Measurements from ENCODE around the gene NLK. TPM values are rescaled to one million over a fixed set of nuclear protein-coding genes. Genes with fewer than 3 reads are reported as not detected.

The NLK gene
- total RNA-seq, 6 donors from 2014 or later, result 16.1 to 34.5 (median 19.9) TPM

GRCh38 chr17:28139822-28140221, 97.3 kb downstream of the NLK start:
- no peak overlapping the region for H3K27ac ChIP-seq
- H3K4me1 ChIP-seq, result no peaks in the 10 kb centered on the region
- no peak for ATAC-seq (ENCODE audit: low FRiP score in 2 of 2)
- TF ChIP-seq, protein P1, sequence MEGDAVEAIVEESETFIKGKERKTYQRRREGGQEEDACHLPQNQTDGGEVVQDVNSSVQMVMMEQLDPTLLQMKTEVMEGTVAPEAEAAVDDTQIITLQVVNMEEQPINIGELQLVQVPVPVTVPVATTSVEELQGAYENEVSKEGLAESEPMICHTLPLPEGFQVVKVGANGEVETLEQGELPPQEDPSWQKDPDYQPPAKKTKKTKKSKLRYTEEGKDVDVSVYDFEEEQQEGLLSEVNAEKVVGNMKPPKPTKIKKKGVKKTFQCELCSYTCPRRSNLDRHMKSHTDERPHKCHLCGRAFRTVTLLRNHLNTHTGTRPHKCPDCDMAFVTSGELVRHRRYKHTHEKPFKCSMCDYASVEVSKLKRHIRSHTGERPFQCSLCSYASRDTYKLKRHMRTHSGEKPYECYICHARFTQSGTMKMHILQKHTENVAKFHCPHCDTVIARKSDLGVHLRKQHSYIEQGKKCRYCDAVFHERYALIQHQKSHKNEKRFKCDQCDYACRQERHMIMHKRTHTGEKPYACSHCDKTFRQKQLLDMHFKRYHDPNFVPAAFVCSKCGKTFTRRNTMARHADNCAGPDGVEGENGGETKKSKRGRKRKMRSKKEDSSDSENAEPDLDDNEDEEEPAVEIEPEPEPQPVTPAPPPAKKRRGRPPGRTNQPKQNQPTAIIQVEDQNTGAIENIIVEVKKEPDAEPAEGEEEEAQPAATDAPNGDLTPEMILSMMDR (IDR thresholded peaks at IDR 0.05), result no peak
- TF ChIP-seq EP300 (IDR thresholded peaks at IDR 0.05) (no peak), POLR2A (IDR thresholded peaks at IDR 0.05) (no peak), POLR2AphosphoS5 (IDR thresholded peaks at IDR 0.05) (no peak)
- H3K36me3 ChIP-seq, result no peaks in the 10 kb centered on the region
- H3K27me3 ChIP-seq, result no peaks in the 10 kb centered on the region
- 80 to 87% methylated on average over 1 of the region's 1 CpG for WGBS, 2 donors
- no peak for DNase-seq
- no peaks in the 10 kb centered on the region for H3K9me3 ChIP-seq
- H3K4me3 ChIP-seq, result no peak overlapping the region

GRCh38 chr17:28141313-28141712, 98.8 kb downstream of the NLK start:
- no peaks in the 10 kb centered on the region for H3K36me3 ChIP-seq
- no peaks in the 10 kb centered on the region for H3K9me3 ChIP-seq
- no peaks in the 10 kb centered on the region for H3K27me3 ChIP-seq
- ATAC-seq (ENCODE audit: low FRiP score in 2 of 2) (no peak), DNase-seq (no peak)
- WGBS, 2 donors, result 85 to 93% methylated on average over 3 of the region's 3 CpGs
- no peak for TF ChIP-seq EP300 (IDR thresholded peaks at IDR 0.05)
- TF ChIP-seq, protein P1 (IDR thresholded peaks at IDR 0.05), result no peak
- TF ChIP-seq POLR2AphosphoS5 (IDR thresholded peaks at IDR 0.05), result no peak
- no peak for TF ChIP-seq POLR2A (IDR thresholded peaks at IDR 0.05)
- H3K4me1 ChIP-seq, result no peaks in the 10 kb centered on the region
- H3K27ac ChIP-seq, result no peak overlapping the region
- H3K4me3 ChIP-seq, result no peak overlapping the region

- Histone ChIP-seq H3K4me3 (no peak overlapping the region), H3K27ac (no peak overlapping the region), H3K27me3 (no peaks in the 10 kb centered on the region), H3K4me1 (no peaks in the 10 kb centered on the region), H3K9me3 (no peaks in the 10 kb centered on the region), H3K36me3 (no peaks in the 10 kb centered on the region)
- no peak for DNase-seq
- no peak for ATAC-seq (ENCODE audit: low FRiP score in 2 of 2)
- TF ChIP-seq, protein P1 (IDR thresholded peaks at IDR 0.05), result no peak
- TF ChIP-seq EP300 (IDR thresholded peaks at IDR 0.05), result no peak
- TF ChIP-seq POLR2AphosphoS5 (IDR thresholded peaks at IDR 0.05), result no peak
- TF ChIP-seq POLR2A (IDR thresholded peaks at IDR 0.05), result no peak
- WGBS, 2 donors, result 96% methylated on average over 1 of the region's 1 CpG
These were observed 99.3 kb downstream of the NLK start for GRCh38 chr17:28141773-28142172.

DNA sequence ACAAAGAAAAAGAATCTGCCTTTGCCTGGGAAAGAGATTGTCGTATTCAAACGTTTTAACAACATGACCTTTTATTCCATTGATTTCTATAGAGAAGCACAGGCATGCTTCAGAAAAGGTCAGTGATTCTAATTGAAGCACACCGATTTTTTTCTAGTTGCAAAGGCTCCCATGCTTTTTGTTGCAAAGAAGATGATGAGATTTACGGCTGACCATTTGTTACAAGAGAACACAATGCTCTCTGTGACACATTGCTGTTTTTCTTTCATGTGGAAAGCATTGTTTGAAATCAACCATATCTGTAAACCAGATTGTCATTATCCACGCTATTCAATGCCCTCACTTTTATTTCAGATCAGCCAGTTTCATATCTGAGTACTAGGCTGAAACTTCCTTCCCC, 99.8 kb downstream of the NLK start:
- Histone ChIP-seq H3K9me3 (no peaks in the 10 kb centered on the region), H3K27me3 (no peaks in the 10 kb centered on the region), H3K4me1 (no peaks in the 10 kb centered on the region), H3K36me3 (no peaks in the 10 kb centered on the region), H3K4me3 (no peak overlapping the region), H3K27ac (no peak overlapping the region)
- no peak for DNase-seq
- no peak for TF ChIP-seq POLR2A (IDR thresholded peaks at IDR 0.05)
- no peak for TF ChIP-seq EP300 (IDR thresholded peaks at IDR 0.05)
- TF ChIP-seq, protein P1 (IDR thresholded peaks at IDR 0.05), result no peak
- no peak for TF ChIP-seq POLR2AphosphoS5 (IDR thresholded peaks at IDR 0.05)
- 70 to 76% methylated on average over 5 of the region's 5 CpGs for WGBS, 2 donors
- no peak for ATAC-seq (ENCODE audit: low FRiP score in 2 of 2)

- Histone ChIP-seq H3K36me3 (no peaks in the 10 kb centered on the region), H3K27ac (no peak overlapping the region), H3K27me3 (no peaks in the 10 kb centered on the region), H3K9me3 (no peaks in the 10 kb centered on the region), H3K4me3 (no peak overlapping the region), H3K4me1 (no peaks in the 10 kb centered on the region)
- ATAC-seq (ENCODE audit: low FRiP score in 2 of 2), result no peak
- TF ChIP-seq EP300 (IDR thresholded peaks at IDR 0.05), result no peak
- WGBS, 2 donors, result 86 to 88% methylated on average over 3 of the region's 3 CpGs
- DNase-seq, result no peak
These were observed 101.5 kb downstream of the NLK start for GRCh38 chr17:28144019-28144418.

All from upper lobe of left lung (tissue), 6 donors.